ENCODE measurements around the gene DCDC2B.

Gene DCDC2B

DNA sequence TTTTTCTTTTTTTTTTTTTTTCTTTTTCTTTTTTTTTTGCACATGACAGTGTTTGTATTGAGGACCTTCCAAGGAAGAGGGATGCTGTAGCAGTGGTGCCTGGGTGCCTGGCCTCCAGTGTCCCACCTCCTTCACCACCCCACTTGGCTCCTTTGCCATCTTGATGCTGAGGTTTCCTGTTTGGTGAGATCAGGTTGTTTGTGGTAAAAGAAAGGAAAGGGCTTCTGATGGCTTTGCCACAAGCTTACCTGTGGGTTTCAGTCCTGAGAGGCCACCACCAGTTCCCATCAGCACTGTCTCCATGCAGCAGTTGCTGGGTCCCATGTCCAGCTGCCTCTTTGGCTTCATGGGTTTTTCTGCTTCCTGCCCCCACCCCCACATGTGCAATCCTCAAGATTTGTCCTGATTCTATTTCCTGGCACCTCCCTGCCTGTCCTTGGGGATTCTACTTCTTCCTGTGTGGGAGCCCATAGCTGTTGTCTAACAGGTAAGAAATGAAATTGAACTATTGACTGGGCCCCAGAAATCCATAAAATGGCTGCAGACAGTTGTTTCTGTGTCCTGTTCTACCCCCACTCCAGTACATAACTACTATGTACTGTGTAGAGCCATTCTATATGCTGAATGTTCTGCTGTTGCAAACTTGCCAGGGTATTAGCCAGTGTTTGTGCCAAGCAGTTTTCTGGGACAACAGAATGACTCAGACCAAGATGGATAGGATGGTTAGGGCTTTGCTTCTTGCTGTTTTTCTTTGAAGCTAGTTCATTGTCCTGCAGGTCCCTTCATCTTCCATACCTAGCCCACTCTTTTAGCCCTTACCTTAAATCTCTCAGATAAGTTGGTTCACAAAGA is 12.7 kb upstream of the DCDC2B start:
- no peak for DNase-seq (ENCODE audit: low read depth, low spot score)

DNA sequence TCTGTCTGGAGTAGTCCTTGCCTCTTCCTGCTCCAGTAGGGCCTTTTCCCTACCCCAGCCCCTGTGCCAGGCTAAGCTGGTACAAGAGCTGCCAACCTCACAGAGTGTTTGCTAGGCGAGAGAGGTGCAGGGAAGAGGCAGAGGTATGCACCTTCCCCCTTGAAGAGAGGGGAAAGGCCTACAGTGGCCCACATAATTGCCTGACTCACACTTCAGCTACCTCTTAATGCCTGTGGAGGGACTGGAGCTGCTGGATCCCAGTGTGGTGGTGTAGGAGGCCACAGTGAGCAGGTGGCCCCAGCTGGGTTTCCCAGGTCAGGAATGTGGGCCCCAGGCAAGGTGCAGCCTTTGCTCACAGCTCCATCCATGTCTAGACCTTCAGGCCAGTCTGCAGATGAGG is 11.8 kb upstream of the DCDC2B start:
- DNase-seq (ENCODE audit: low read depth, low spot score): no peak

DNA sequence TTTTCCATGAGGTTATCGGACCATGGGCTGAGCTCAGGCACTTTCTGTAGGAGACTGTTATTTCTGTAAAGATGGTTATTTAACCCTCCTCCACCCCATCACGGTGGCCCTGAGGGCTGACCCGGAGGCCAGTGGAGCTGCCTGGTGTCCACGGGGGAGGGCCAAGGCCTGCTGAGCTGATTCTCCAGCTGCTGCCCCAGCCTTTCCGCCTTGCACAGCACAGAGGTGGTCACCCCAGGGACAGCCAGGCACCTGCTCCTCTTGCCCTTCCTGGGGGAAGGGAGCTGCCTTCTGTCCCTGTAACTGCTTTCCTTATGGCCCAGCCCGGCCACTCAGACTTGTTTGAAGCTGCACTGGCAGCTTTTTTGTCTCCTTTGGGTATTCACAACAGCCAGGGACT is 11.1 kb upstream of the DCDC2B start:
- DNase-seq (ENCODE audit: low read depth, low spot score): no peak

DNA sequence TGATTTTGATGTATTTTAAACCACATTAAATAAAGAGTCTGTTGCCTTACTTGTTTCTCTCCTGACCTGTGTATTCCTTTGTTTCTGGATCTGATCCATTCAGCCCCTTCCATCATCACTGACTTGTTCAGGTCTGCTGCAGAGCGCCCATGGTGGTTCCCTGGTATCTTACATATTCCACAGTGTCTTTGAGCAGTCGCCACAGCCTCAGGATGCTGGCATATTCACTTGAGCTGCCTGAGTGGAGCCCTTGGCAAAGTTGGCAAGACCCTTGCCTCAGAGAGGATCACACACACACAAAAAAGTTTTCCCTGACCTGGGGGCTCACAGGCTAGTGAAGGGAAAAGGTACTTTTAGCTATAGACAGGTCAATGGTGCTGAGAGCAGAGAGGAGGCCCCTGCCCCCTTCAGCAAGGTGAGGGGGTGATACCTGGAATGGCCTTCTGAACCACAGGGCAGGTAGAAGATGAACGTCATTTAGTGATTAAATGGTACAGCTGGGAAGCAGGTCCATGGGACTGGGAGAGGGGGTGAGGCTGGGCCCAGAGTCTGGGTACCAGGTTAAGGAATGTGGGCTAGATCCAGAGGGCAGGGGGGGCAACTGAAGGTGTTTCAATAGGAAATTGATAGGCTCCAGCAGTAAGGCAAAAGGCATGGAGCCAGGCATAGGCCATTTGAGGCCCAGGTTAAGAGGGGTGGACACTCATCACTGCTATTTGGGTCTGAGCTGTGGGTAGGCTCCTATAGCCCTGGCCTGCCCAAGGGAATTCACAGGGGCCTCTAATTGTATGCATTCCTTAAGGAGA is 10.4 kb upstream of the DCDC2B start:
- DNase-seq (ENCODE audit: low read depth, low spot score): no peak

DNA sequence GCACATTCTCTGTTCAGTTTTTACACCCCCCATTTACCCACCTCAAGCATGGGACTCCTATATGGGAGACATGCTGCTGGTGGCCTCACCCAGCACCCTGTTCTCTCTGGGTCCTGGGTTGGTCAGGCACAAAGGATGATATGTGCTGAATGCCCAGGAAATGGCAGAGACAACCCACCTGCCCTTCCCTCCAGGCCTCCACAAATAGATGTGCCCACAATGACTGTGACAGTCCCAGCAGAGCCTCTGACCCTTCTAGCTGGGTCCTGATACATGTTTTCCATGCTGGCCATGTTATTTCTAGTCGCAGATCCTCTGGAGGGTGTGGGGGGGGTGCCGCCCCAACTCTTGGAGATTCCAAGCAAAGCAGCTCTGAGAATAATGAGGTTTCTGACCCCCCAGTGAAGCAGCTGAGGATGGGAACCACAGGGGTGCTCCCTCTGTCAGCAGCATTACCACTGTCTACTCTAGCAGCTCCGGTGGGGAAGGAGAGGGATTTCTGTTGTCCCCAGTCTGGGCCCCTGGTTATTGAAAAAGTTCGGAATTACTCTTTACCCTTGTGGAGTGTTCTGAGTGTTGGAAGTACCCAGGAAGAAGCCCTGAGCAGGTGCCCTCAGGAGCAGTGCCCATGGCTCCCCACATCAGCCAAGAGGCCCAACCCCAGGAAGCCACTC is 9.7 kb upstream of the DCDC2B start:
- no peak for DNase-seq (ENCODE audit: low read depth, low spot score)

DNA sequence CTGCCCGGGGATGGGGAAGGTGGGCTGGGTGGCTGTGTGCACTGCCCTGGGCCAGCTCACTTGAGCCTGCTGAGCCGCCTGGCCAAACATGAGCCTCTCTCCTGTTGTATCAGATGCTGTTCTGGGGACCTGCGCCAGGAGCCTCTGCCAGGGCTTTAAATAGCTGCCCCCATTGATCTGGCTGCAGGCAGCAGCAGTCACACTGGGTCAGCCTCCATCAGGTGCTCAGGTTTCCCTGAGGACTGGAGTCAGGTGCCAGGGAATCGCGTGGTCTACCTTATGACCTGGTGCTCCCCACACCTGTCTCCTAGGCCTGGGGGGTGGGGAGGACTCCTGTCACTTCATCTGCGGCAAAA is 9.2 kb upstream of the DCDC2B start:
- DNase-seq (ENCODE audit: low read depth, low spot score): no peak

DNA sequence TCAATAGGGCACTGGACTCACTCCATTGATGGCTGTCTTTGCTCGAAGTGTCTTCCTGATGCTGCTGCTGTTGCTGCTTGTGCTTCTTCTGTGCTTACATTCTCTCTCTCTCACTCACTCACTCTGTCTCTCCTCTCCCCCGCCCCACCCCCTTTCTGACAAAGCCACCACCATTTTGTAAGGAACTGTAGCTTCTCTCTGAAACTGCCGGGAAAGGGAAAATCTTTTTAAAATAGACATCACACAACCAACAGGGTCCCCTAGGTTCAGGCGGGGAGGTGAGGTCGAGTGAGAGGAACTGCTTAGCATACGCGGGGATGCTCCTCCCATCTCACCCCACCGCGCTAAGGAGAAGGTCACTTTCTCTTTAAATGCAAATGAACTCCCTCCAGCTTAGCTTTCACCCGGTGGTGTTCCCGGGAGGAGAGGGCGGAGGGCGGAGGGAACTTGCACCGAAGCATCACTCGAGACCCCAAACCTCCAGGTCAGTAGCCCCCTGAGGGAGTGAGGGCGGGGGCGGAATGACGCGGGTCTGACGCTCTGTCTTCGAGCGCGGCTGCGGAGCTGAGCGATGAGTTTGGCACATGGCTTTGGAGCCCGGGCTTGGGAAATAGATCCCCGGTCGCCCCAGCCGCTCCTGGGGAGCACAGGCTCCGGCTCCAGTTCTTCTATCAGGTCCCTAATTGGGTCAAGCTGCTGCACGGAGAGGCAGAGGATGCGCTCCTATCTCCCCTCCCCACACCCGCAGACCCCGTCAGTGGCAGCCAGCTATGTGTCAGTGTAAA is 8.5 kb upstream of the DCDC2B start, which contains the start of gene CCDC28B:
Gene CCDC28B, plus strand, starts transcription at position 370 of the 785 bp plus-strand sequence. CDS start 1,341 bp downstream, outside the sequence.
- DNase-seq (ENCODE audit: low read depth, low spot score): no peak

DNA sequence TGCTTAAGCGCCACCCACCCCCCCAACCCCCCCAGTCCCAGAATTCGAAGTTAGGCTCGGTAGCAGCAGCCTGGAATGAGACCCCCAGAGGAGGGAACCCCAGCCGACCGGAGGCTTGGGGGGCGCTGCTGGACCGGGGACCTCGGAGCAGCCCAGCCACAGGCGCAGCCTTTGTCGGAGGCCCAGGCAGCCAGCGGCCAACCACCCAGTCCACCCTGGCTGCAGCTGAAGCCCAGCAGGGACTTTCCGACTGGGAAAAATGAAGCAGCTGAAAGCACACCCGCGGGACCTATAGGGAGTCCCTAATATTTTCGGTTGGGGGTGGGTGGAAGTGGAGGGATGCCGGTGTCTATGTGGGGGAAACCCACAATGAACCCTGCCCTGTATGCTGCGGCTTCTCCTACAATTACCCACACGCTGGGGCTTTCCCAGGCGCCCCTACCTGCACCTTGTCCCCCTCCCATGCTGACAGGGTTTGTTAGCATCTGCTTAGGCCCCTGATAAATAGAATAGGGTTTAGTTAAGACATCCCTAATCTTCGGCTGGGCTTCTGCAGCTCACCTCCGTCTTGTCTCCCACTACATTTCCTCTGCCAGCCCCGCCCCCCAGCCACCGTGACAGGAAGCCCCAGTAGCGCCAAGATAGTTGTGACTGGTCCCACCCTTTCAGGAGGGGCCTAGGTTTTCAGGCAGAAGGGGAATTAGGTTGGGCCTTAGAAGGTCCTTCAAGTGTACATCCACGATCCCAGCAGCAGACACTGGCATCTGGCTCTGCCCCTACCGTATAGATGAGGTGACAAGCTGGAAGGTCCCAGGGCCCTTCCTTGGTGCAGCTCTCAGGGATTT is 7.7 kb upstream of the DCDC2B start:
- DNase-seq (ENCODE audit: low read depth, low spot score): no peak

DNA sequence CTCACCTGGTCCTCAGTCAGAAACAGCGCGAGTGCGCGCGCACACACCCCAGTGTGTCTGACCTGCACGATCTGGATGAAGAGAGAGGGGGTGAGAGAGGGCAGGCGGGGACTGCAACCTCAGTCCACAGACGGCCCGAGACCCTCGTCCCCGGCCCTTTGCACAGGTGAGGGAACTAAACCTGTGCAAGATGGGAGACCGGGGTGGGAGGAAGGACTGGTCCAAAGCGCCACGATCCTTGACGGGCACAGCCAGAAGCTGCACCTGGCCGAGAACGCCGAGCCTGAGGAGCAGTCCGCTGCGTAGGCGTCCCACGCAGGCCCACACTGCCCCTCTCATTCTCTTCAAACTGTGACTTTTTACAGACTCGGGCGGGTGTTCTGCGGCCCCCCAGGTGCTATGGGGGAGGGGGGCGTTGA is 3.9 kb upstream of the DCDC2B start:
- no peak for DNase-seq (ENCODE audit: low read depth, low spot score)

DNA sequence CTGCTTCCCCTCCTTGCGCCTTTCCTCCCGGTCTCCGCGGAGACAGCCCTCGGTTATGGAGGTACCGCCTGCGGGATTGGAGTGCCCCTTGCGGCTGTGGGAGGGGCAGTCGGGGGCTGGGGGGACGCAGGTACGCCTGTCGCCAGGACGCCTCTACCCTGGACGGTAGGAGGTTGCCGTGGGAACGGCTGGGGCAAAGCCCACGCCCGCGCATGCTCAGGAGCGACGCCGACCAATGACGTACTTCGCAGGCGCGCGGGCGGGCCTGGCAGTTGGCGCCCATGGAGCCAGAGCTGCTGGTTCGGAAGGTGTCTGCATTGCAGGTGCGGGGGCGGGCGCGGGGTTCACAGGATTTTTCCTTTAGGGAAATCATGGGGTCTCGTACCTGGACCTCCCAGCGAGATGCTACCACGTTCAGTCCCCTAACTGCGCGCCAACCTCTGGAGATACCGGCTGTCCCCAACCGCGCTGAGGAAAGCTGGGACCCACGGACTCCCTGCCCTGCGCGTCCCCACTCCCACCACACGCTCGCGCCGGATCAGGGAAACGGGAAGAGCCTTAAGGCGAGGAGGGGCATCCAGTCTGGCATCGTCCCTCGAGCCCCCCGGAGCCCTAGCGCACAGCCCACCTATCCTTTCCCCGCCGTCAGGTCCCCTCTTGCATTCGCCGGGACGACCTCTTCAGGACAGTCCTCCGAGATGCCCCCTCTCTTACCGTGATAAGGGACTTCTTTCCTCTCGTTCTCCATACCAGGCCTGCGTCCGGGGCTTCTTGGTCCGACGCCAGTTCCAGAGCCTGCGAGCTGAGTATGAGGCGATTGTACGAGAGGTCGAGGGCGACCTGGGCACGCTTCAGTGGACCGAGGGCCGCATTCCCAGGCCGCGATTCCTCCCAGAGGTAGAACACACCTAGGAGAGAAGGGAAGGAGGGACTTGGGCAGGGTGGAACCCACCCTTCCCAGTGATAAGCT is 3.2 kb upstream of the DCDC2B start, which contains the start of gene IQCC:
Gene IQCC, plus strand, starts transcription at position 271 of the 970 bp plus-strand sequence. Its CDS starts 11 bp downstream, at position 282.
- DNase-seq (ENCODE audit: low read depth, low spot score): peak; percentile 77

DNA sequence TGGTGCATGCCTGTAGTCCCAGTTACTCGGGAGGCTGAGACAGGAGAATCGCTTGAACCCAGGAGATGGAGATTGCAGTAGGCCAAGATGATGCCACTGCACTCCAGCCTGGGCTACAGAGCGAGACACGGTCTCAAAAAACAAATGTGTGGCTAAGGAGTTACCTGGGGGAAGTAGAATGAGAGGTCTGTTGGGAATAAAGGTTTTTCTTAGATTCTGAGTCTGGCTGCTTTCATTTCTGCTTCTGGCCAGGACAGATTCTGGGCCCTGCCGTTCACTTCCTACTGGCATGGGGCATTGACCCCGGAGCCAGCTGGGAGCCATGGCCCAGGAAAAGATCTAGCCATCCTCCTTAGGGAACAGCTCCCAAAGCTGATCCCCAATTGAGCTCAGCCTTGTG is 420 bp upstream of the DCDC2B start:
- DNase-seq (ENCODE audit: low read depth, low spot score): no peak

DNA sequence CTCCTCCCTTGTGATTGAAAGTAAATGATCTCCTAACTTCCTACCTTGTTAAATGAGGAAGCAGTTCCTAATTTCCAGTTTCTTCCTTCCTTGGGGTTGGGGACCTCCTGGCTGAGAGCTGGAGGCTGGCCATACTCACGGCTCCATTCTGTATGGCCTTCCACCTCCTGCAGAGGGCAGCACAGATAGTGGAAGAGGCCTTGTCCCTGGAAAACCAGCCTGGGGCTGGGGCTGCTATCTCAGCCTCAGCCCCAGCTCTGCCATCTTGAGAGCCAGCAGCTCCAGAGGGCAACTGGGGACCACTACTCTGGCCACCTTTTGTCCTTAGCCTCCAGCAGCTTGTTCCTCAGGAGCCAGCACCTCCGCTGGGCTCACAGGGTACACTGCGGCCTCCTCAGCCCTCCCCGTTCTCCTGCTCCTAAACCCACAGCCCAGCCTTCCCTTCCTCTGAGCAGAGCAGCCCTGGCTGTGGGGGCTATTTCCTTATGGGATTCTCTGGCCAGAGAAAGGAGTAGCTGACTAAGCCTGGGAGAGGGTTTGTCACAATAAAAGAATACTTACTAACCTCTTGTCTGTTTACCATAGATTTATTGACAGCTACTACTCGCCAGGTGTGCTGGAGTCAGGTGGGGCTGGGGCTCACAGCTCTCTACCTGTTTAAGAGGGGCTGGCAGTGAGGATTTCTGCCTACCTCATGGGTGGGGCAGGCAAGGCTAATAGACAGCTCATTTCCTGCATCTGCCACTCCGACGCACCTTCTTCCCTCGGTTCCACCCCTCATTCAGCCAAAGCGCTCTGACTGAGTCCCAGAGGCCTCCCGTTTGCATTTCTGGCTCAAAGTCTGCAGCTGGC is 7.0 kb downstream of the DCDC2B start:
- DNase-seq (ENCODE audit: low read depth, low spot score): no peak

DNA sequence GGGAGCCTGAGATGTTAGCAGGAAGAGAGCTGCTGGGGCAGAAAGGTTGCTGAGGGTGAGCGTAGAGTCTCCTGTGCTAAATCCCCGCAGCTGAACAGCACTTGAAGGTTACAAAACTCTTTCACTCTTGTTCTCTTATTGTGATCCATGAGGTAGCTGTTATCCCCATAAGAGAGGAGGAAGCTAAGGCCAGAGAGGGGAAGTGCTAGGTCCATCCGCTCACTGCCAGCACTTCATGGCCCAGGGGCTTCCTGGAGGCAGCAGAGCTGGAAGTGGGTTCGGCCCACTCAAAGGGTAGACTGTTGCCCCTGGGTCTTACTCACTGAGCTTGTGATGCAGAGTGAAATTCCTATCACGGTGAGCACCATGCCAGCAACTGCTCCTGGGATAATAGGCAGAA is 7.7 kb downstream of the DCDC2B start:
- DNase-seq (ENCODE audit: low read depth, low spot score): no peak

DNA sequence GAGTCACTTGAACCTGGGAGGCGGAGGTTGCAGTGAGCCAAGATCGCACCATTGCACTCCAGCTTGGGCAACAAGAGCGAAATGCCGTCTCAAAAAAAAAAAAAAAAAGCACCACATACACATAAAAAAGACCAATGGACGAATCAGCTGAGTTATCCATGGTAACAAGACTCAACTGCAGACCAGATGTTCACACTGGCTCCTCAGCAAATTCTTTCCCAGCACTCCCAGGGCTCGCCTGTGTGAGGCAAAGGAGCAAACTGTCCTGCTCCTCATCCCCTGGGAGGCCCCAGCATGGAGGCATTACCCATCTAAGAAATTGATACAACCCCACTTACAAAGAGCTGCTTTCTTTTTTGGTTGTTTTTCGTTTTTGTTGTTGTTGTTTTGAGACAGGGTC is 10.1 kb downstream of the DCDC2B start:
- DNase-seq (ENCODE audit: low read depth, low spot score): no peak

DNA sequence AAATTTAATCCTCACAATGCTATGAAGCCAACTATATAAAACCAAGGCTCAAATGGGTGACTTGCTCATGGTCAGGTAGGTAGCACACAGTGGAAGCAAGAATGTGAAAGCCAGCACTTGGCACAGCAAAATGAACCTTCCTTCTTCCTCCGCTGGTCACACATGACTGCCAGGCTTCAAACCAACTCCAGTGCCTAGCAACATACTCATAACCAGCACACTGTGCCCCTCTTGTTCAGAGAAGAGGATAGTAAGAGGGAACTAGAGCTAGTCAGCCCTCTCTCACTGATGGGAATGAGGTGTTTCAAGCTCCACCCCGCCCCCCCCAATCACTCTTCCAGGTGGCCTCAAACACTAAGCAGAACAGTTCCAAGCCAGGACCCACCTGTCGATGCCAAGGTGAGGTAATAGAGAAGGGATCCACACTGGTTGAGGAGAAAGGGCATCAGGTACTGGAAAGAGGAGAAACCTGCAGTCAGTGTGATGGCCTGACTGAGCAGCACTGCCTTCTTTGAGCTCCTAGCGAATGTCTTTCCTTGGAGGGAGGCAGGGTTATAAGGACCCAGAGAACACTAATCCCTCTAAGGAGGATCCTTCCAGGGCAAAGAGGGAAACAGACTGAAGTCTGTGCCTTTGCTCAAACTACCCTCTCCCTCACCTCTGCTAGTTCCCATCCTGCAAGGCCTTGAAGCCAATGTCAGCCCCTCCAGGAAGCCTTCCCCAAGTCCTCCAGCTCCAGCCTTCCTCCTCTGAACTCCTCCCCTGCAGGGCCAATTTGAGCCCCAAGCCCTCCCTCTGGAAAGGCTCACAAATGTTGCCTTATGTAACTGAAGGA is 12.1 kb downstream of the DCDC2B start:
- DNase-seq (ENCODE audit: low read depth, low spot score): no peak

DNA sequence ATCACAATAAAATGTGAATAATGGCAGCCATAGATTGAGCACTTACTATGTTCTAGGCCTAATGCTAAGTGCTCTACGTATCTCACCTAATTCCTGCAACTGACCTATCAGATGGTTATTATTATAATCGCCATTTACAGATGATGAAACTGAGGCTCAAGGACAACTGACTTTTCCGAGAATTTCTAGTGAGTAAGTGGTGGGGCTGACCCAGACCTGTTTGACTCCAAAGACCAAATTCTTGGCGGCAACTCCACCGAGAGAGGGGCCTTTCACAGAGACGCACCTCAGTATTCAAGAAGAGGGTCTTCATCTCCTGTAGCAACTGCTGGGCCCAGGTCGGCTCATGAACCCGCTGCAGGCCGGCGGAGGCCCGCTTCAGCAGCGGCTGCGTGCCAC is 12.7 kb downstream of the DCDC2B start:
- no peak for DNase-seq (ENCODE audit: low read depth, low spot score)

DNA sequence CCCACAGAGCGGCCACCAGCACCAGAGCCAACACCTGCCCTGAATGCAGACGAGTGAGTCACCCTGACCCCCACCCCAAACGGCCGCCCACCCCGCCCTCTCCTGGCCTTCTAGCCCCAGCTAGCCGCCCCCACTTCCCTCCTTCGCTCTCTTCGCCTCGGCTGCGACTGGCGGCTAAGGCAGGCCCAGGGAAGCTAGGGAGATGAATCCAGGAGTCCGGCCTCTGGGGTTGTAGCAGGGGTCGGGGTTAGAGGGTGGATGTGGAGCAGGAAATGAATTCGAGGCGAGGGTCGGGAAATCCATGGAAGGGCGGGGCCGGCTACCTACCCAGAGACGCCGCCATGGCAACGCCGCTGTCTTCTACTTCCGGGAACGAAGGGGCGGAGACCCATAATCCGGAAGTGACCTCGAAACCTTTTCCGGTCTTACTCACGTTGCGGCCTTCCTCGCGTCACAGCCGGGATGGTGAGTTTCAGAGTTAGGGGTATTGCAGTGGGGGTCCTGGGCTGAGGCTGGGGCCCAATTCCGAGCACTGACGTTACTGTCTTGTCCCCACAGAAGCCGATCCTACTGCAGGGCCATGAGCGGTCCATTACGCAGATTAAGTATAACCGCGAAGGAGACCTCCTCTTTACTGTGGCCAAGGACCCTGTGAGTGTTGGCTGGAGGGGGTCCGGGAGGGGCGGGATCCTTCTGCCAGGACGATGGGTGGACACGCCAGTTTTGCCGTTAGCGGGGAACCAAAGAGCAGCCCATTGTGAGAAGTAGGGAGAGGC is 13.3 kb downstream of the DCDC2B start, which contains the start of the genes EIF3I and TMEM234:
Gene EIF3I, plus strand, starts transcription at position 428 of the 776 bp plus-strand sequence. Its CDS starts 35 bp downstream, at position 463.
Gene TMEM234, minus strand, starts transcription at position 374 of the 776 bp plus-strand sequence. Its CDS starts 31 bp downstream, at position 343.
- peak; percentile 94 for DNase-seq (ENCODE audit: low read depth, low spot score)

Data from iPS DF 19.7 (cell line).